ENCODE measurements around the gene IL11RA. TPM values are rescaled to one million over a fixed set of nuclear protein-coding genes. Genes with fewer than 3 reads are reported as not detected.

The IL11RA gene
- total RNA-seq: 100 to 1,000 TPM in 1 of 4 donors, 10 to 100 TPM in 2, 1 to 10 TPM in 1; 3.2 to 153 (median 49.9) TPM

DNA sequence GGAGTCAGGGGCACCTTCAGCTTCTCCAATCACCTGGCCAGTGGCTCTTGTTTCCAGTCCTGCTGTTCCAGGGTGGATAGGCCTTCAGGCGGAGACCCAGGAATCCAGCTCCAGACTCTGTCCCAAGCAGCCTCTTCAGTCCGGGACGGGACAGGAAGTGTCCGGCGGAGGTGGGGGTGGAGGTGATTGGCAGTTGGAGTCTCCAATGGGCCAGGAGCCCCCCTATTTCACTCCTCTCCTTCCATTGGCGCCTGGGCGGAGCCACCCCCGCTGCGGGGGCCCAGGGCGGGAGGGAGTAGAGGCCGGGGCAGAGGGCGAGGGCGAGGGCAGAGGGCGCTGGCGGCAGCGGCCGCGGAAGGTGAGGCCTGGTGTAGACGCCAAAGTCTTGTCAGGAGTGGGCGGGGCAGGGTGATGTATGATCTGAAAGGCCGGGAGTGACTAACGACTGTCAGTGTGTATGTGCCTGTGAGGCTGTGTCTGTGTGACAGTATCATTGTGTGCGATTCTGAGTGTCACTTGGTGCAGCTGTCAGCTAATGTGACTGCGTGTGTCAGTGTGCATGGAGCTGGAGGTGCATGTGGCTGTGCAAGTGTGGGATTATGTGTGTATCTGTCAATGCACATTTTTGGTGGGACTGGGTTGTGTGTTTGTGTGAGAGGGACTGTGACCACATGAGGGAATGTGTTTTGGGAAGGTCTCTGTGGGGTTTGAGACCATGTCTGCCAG lies at the start of gene IL11RA:
Gene IL11RA, plus strand, starts transcription at position 310 of the 726 bp plus-strand sequence. CDS start 3,033 bp downstream, outside the sequence.
- DNase-seq: peak; percentile 91 to 94
- intact Hi-C loops (cut with DNase I; ENCODE audit: low total_unique reads): no loop called here
- Histone ChIP-seq H3K9me3 (no peaks in the 10 kb centered on the region), H3K27me3 (no peaks in the 10 kb centered on the region), H3K36me3 (no peaks in the 10 kb centered on the region), H3K4me3 (peak within 1 kb of the TSS; percentile 22 to 43), H3K27ac (peak within 1 kb of the TSS; percentile 77 to 81), H3K4me1 (peaks cover 0 to 38% of the 10 kb centered on the region in 2 donors)
- peak in 1 of 2 donors; percentile 40 for TF ChIP-seq POLR2A (IDR thresholded peaks at IDR 0.05)
- TF ChIP-seq, protein P1, sequence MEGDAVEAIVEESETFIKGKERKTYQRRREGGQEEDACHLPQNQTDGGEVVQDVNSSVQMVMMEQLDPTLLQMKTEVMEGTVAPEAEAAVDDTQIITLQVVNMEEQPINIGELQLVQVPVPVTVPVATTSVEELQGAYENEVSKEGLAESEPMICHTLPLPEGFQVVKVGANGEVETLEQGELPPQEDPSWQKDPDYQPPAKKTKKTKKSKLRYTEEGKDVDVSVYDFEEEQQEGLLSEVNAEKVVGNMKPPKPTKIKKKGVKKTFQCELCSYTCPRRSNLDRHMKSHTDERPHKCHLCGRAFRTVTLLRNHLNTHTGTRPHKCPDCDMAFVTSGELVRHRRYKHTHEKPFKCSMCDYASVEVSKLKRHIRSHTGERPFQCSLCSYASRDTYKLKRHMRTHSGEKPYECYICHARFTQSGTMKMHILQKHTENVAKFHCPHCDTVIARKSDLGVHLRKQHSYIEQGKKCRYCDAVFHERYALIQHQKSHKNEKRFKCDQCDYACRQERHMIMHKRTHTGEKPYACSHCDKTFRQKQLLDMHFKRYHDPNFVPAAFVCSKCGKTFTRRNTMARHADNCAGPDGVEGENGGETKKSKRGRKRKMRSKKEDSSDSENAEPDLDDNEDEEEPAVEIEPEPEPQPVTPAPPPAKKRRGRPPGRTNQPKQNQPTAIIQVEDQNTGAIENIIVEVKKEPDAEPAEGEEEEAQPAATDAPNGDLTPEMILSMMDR (IDR thresholded peaks at IDR 0.05): no peak

- no peak overlapping the region for H3K4me3 ChIP-seq
- H3K36me3 ChIP-seq: no peaks in the 10 kb centered on the region
- no peaks in the 10 kb centered on the region for H3K4me1 ChIP-seq
- no peaks in the 10 kb centered on the region for H3K27me3 ChIP-seq
- intact Hi-C loops (cut with DNase I; ENCODE audit: low total_unique reads): no loop called here
- no peak for TF ChIP-seq POLR2A (IDR thresholded peaks at IDR 0.05)
- TF ChIP-seq, protein P1 (IDR thresholded peaks at IDR 0.05): peak; percentile 73 to 93 (median 89)
- H3K27ac ChIP-seq: no peak overlapping the region
- peak; percentile 81 to 86 for DNase-seq
- no peaks in the 10 kb centered on the region for H3K9me3 ChIP-seq
These were observed 48.3 kb upstream of the IL11RA start for GRCh38 chr9:34603610-34604231.

DNA sequence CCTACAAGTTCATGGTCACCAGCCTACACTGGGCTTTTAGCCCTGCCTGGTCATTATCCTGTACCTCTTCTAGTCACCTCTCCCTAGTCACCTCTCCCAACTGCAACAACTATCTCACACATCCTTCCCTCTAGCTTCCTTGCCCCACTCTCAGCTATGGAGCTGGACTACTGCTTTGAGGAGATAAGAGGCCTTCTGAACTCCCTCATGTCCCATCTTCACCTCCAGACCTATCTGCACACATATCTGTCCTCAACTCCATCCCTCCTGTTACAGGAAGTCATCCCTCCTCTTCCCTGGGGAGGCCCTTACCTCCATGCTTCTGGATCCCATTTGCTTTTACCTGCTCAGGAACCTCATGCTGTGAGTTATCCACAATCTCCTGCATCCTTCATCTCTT lies 45.8 kb upstream of the IL11RA start:
- intact Hi-C loops (cut with DNase I; ENCODE audit: low total_unique reads): no loop called here
- Histone ChIP-seq H3K4me3 (no peak overlapping the region), H3K4me1 (no peaks in the 10 kb centered on the region), H3K36me3 (no peaks in the 10 kb centered on the region), H3K27me3 (no peaks in the 10 kb centered on the region), H3K27ac (no peak overlapping the region), H3K9me3 (no peaks in the 10 kb centered on the region)
- no peak for DNase-seq
- TF ChIP-seq, protein P1 (IDR thresholded peaks at IDR 0.05): no peak
- TF ChIP-seq POLR2A (IDR thresholded peaks at IDR 0.05): no peak

DNA sequence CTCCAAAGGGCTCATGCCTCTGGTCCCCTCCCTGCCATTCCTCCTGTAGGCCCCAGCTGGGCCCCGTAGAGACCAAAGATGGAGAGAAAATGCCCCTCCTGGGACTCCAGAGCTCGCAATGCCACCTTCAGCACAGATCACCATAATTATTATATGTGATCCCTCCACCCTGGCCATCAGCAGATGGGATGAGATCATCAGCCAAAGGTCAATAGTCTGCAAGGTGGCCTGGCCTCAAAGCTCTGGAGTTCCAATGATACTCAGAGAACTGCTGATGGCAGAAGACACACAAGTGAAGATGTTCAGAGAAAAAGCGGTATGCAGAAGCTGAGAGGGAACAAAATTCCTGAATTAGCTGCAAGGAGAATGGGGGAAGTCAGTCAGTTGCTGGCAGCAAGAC lies 45.1 kb upstream of the IL11RA start:
- no peak overlapping the region for H3K4me3 ChIP-seq
- DNase-seq: no peak
- no peaks in the 10 kb centered on the region for H3K36me3 ChIP-seq
- H3K4me1 ChIP-seq: no peaks in the 10 kb centered on the region
- H3K27me3 ChIP-seq: no peaks in the 10 kb centered on the region
- TF ChIP-seq POLR2A (IDR thresholded peaks at IDR 0.05): no peak
- TF ChIP-seq, protein P1 (IDR thresholded peaks at IDR 0.05): no peak
- intact Hi-C loops (cut with DNase I; ENCODE audit: low total_unique reads): no loop called here
- H3K9me3 ChIP-seq: no peaks in the 10 kb centered on the region
- no peak overlapping the region for H3K27ac ChIP-seq

- no peaks in the 10 kb centered on the region for H3K9me3 ChIP-seq
- H3K27ac ChIP-seq: no peak overlapping the region
- intact Hi-C loops (cut with DNase I; ENCODE audit: low total_unique reads): no loop called here
- no peaks in the 10 kb centered on the region for H3K36me3 ChIP-seq
- TF ChIP-seq, protein P1 (IDR thresholded peaks at IDR 0.05): no peak
- TF ChIP-seq POLR2A (IDR thresholded peaks at IDR 0.05): no peak
- no peak for DNase-seq
- no peaks in the 10 kb centered on the region for H3K4me1 ChIP-seq
- no peaks in the 10 kb centered on the region for H3K27me3 ChIP-seq
- H3K4me3 ChIP-seq: no peak overlapping the region
These were observed 44.7 kb upstream of the IL11RA start for GRCh38 chr9:34607331-34607730.

Data from uterus (tissue), 4 donors.